ENCODE results near the gene SLC6A18.

The SLC6A18 gene

DNA sequence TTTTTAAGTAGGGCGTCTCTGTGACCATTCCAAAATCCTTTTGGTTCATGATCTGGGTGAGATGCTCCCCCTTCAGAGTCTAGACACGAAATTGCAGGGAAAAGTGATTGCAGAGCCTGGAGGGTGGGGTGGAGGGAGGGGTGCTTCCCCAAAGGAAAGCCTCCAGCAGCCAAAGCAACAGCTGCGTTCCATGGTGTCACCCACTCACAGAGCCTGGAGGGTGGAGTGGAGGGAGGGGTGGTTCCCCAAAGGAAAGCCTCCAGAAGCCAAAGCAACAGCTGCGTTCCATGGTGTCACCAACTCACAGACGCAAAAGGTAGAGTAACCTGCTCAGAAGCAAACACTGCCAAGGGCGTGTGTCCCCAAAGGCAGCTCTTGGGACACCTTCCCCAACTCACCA, 22.6 kb downstream of the SLC6A18 start:
- DNase-seq, result no peak
- TF ChIP-seq GATA1 (IDR thresholded peaks at IDR 0.05; ENCODE audit: low read depth, low read length) (no peak), POLR2A (IDR thresholded peaks at IDR 0.05; ENCODE audit: low read length) (no peak)

DNA sequence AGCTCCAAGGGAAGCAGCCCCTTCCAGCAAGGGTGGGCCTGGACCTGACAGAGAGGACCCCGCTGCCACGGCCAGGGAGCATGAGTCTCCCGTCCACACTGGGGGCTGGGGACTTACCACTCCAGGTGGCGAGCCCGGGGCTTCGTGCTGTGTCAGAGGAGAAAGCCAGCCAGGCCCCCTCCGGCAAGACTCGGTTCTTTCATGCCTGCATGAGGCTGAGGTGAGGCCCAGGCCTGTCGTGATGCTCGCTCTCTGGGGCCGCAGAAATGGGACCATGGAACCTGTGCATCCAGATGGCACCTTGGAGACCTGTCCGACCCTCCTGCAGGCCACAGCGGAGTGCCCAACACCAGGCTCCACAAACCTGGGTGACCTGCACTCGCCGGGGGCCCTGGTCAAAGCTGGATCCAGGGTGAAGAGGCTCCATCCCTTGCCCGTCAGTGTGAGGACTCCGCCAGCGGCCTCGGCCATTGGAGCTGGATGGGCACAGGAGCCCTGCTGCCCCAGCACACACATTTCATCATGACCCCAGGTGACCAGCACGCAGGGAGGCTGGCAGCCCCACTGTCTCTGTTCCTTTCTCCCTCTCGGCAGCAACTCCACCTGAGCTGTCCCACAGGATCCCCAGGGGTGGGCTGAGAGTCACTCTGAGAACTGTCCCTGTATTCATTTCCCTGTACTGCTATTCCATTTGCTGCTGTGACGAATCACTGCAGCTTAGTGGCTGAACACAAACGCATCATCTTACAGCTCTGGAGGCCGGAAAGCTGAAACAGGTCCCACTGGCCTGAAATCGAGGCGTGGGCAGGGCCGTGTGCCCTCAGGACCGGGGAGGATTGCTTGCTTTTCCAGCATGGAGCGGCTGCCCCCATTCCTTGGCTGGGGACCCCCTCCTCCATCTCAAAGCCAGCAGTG, 24.4 kb downstream of the SLC6A18 start:
- no peak for TF ChIP-seq GATA1 (IDR thresholded peaks at IDR 0.05; ENCODE audit: low read depth, low read length)
- no peak for TF ChIP-seq POLR2A (IDR thresholded peaks at IDR 0.05; ENCODE audit: low read length)
- DNase-seq, result no peak

DNA sequence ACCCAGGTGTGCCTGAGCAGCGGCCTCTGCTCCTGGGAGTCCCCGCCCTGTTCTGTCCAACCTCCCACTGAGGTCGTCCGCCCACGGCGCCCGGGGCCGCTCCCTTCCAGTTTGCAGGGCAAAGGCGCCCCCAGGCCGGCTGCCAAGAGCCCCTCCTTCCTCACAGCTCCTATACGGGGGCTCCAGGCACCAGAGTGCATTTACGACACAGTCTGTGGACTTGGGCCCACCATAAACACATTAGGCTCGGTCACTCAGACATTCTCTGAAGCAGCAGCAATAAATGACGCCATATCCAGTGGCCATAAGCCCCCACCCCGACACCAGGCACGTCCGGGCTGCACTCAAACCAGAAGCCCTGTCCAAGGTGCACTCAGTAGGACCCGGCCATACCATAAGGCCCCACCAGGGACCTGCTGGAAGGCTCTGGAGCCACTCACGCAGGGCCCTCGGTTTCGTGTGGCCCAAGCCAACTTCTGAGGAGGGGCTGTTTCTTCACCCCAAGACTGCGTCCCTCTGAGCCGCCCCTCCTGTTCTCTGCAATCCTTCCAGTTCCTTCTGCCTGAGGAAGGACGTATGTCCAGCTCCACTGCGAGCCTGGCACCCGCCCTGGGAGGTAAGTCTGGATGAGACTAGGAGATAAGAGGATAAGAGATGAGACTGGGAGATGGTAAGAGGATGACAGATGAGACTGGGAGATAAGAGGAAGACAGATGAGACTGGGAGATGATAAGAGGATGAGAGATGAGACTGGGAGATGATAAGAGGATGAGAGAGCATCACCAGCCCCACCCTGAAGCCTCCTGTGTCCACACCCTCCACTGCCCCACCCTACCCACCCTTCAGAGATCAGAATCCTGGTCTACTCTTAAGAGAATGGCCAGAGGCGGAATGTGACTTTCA, 26.7 kb downstream of the SLC6A18 start:
- no peak for DNase-seq
- TF ChIP-seq GATA1 (IDR thresholded peaks at IDR 0.05; ENCODE audit: low read depth, low read length), result no peak

DNA sequence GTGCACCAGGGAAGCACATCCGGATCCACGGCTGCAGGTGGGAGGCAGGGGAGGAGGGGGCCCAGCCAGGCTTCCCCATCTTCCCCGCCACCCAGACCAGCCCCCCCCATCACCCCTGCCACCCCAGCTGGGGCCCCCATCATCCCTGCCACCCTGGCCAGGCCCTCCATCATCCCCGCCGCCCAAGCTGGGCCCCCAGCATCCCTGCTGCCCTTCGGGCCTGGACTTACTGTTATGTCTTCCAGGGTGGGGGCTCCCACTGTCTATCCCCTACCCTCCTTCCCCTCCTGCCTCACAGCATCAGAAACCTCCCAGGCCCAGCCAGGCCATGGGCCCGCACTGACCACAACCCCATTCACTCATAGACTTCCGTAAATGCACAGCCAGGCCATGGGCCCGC, 27.5 kb downstream of the SLC6A18 start:
- DNase-seq, result no peak
- TF ChIP-seq POLR2A (IDR thresholded peaks at IDR 0.05; ENCODE audit: low read length), result no peak
- TF ChIP-seq GATA1 (IDR thresholded peaks at IDR 0.05; ENCODE audit: low read depth, low read length), result no peak

DNA sequence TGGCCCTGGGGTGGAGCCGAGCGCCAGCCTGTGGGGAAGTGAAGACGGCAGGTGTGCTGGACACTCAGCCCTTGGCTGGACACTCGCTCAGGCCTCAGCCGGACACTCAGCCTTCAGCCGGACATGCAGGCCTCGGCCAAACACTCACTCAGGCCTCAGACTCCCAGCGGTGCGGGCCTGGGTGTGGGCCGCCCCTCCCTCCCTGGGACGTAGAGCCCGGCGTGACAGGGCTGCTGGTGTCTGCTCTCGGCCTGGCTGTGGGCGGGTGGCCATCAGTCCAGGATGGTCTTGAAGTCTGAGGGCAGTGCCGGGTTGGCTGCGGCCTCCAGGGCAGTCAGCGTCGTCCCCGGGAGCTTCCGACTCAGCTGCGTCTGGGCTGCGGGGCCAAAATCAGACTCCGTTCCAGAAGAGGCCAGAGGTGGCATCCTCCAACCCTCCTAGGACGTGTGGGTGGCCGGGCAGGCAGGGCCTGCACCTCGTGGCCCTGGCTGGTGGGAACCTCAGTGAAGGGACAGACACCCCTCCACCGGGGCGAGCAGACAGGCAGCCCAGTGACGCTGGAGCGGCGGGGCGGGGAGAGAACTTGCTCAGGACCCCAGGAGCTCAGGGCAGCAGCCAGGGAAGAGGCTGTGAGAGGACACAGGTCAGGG, 28.4 kb downstream of the SLC6A18 start:
- TF ChIP-seq POLR2A (IDR thresholded peaks at IDR 0.05; ENCODE audit: low read length) (no peak), GATA1 (IDR thresholded peaks at IDR 0.05; ENCODE audit: low read depth, low read length) (no peak)
- DNase-seq, result no peak

DNA sequence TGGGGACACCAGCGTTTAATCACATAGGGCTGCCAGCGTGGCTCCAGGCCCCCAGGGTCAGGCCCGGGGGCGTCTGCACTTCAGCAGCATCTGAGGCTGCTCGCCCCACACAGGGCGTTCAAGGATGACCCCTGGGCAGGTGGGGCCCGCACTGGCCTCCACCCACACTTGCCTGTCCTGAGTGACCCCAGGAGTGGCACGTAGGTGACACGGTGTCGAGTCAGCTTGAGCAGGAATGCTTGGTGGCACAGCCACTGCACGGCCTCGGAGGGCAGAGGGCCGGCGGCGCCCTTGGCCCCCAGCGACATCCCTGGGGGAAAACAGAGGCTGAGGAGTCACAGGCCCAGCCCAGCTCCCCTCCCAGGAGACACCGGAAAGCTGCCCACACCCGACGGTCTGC, 29.0 kb downstream of the SLC6A18 start:
- no peak for DNase-seq
- TF ChIP-seq GATA1 (IDR thresholded peaks at IDR 0.05; ENCODE audit: low read depth, low read length) (no peak), POLR2A (IDR thresholded peaks at IDR 0.05; ENCODE audit: low read length) (no peak)

DNA sequence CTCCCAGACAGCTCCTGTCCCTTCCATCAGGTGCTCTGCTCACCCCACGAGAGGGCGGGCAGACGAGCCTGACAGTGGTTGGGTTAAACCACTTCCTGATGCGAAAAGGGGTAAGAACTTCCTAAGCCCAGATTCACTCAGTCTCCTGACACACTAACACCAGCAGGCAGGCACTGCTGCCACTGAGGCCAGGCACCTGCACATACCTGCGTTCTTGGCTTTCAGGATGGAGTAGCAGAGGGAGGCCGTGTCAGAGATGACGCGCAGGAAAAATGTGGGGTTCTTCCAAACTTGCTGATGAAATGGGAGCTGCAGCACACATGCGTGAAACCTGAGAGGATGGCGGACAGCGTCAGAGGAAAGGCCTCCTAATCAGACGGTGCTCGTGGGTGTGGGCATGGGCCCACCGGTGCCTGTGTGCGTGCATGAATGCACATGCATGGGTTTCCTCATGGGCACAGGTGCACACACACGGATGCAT, 29.9 kb downstream of the SLC6A18 start:
- no peak for DNase-seq
- TF ChIP-seq POLR2A (IDR thresholded peaks at IDR 0.05; ENCODE audit: low read length) (no peak), GATA1 (IDR thresholded peaks at IDR 0.05; ENCODE audit: low read depth, low read length) (no peak)

DNA sequence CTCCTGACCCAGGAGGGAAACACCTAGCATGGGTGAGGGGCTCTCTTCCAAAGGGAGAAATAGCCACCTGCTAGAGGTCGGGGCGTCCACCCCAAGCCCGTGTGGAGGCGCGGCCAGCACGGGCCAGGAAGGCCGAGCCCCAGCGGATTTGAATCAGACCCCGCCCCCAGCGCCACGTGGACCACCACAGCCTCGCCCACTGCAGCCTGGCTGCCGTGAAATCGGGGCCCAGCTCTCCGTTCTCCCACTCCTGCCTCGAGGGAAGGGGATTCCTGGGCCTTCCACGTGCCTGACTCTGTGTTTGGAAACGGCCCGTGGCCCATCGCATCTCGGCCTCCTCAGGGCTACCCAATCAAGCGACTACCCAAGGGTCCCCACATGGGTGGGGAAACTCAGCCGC, 31.6 kb downstream of the SLC6A18 start:
- no peak for DNase-seq
- TF ChIP-seq GATA1 (IDR thresholded peaks at IDR 0.05; ENCODE audit: low read depth, low read length) (no peak), POLR2A (IDR thresholded peaks at IDR 0.05; ENCODE audit: low read length) (no peak)

DNA sequence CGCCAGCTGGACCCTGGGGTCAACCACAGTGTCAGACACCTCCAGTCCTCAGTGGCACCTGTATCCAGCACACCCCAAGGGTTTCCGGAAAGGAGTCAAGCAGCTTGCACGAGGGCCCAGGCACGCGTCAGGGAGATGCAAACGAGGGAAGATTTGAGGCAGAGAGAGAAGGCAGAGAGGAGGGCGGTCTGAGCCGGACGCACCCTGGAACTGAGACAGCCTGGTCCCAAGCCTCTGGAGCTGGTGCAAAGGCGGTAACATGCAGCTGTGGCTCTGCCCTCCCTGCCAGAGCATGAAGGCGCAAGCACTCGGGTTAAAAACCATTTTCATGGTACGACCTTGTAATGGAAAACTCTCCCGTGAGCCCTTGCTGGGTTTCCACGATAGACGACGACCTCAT, 32.2 kb downstream of the SLC6A18 start:
- no peak for DNase-seq
- TF ChIP-seq GATA1 (IDR thresholded peaks at IDR 0.05; ENCODE audit: low read depth, low read length) (no peak), POLR2A (IDR thresholded peaks at IDR 0.05; ENCODE audit: low read length) (no peak)

DNA sequence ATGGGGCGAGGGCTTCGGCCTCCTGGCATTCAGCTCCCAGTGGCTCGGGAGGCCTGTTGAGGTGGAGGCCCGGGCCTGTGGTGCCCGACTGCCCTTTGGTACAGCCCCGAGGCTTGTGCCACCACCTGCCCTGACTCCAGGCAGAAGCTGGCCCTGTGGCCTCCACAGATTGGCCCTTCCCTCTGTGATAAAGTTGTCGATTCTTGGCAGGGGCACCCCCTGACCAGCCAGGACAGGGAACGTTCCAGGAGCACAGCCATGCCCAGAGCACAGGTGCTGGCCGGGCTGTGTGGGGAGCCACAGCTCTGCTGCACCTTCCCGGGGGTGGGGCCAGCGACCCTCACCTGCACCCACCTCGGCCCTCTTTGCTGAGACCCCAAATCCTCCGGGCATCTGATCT, 32.7 kb downstream of the SLC6A18 start:
- TF ChIP-seq GATA1 (IDR thresholded peaks at IDR 0.05; ENCODE audit: low read depth, low read length), result no peak
- no peak for TF ChIP-seq POLR2A (IDR thresholded peaks at IDR 0.05; ENCODE audit: low read length)
- DNase-seq, result no peak

DNA sequence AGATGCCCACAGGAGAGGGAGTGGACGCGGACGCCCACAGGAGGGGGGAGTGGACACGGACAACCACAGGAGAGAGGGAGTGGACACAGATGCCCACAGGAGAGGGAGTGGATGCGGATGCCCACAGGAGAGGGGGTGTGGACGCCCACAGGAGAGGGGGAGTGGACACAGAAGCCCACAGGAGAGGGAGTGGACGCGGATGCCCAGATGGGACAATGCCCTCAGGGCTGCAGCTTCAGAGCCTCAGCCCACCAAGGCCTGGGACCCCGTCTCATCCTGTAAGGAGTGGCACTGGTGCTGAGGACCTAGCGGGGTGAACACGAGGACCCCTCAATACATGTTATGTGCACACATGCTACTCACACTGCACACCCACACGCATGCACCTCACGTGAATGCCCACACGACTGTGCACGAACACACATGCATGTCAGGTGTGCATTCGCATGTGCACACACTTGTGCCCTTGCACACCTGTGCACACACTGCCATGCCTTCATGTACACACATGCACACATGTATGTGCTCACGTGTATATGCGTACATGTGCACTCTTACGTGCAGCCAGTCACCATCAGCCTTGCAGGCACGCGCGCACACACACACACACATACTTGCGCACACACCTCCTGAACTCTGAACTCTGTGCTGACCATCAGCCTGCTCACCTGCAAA, 34.8 kb downstream of the SLC6A18 start:
- TF ChIP-seq GATA1 (IDR thresholded peaks at IDR 0.05; ENCODE audit: low read depth, low read length) (no peak), POLR2A (IDR thresholded peaks at IDR 0.05; ENCODE audit: low read length) (no peak)
- no peak for DNase-seq

DNA sequence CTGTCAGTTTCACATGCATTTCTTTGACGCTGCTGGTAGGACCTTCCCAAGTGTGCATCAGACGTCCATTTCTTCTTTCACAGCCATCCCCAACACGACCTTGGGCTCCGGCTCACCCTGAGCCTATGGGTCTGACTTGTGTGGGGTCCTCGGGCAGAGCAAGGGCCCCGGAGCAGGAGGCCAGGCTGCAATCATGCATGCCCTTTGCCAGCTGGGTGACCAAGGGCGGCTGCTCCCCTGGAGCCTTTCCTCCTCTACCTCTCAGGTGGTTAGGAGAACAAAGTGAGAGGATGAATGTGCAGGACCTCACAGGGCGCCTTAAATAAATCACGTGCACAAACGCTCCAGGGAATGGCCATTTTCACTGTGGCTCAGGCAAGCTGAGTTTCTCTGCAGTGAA, 36.5 kb downstream of the SLC6A18 start:
- no peak for DNase-seq

DNA sequence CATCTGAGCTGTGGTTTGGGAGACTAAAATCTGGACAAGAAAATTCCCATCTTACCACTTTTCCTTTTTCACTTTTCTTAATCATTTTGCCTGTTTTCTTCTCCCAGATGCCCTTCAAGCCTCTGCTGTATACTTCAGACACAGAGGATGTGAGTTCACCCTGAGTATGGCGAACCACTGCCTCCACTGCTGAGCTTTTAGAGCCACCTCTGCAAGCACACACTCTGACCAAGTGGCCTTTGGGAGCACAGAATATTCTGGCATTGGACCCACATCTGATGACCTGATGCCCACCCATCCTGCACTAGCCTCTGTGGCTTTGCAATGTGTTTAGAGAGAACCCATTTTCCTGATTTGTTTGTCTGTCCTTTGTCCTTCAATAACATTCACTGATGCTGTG, 37.2 kb downstream of the SLC6A18 start:
- TF ChIP-seq POLR2A (IDR thresholded peaks at IDR 0.05; ENCODE audit: low read length) (no peak), GATA1 (IDR thresholded peaks at IDR 0.05; ENCODE audit: low read depth, low read length) (no peak)
- DNase-seq, result no peak

More for the DNA sequence above, 36.5 kb downstream of the SLC6A18 start:
- TF ChIP-seq POLR2A (IDR thresholded peaks at IDR 0.05; ENCODE audit: low read length) (no peak), GATA1 (IDR thresholded peaks at IDR 0.05; ENCODE audit: low read depth, low read length) (no peak)
